Lower lobe of right lung (tissue), 2 donors: ENCODE data around the gene UGCG. TPM values are rescaled to one million over a fixed set of nuclear protein-coding genes. Genes with fewer than 3 reads are reported as not detected.

Experiments used
- ATAC-seq, 2 donors: fragments of 200-7000 bp; cut with Tn5 transposase; one replicate each; pipeline ENCODE4 v1.9.1; 2020 to 2022; ENCODE audit warnings: mild to moderate bottlenecking in 2 of 2, moderate library complexity in 2 of 2
- DNase-seq: peaks from one replicate; pipeline ENCODE4 v3.0.0-alpha.2; 2020
- H3K27ac ChIP-seq: fragments of 200-600 bp; one replicate; pipeline ENCODE4 v1.8.0; 2022
- H3K27me3 ChIP-seq: fragments of 200-600 bp; one replicate; pipeline ENCODE4 v1.8.0; 2022; ENCODE audit warnings: low read depth
- H3K36me3 ChIP-seq: fragments of 200-600 bp; one replicate; pipeline ENCODE4 v1.8.0; 2022; ENCODE audit warnings: mild to moderate bottlenecking
- H3K4me1 ChIP-seq: fragments of 200-600 bp; one replicate; pipeline ENCODE4 v1.8.0; 2022
- H3K4me3 ChIP-seq: fragments of 200-600 bp; one replicate; pipeline ENCODE4 v1.8.0; 2022; ENCODE audit warnings: mild to moderate bottlenecking
- H3K9me3 ChIP-seq: fragments of 200-600 bp; one replicate; pipeline ENCODE4 v1.8.0; 2022
- intact Hi-C: fragments of 100-400 bp; cut with DNase I; formaldehyde crosslinking; loops from one replicate; pipeline ENCODE4 v1.11.0; 2022
- total RNA-seq: library from RNA; stranded (reverse); fragmentation: NEBNext Ultra II Directional; extraction: Animal tissue kit (Norgen Biotek cat#: 25700); gene quantifications from one replicate; pipeline ENCODE4 v1.2.1, GENCODE V29; 2021
- TF ChIP-seq, protein P1 (sequence below): fragments of 200-600 bp; IDR thresholded peaks from one replicate; pipeline ENCODE4 v1.8.0; 2022; ENCODE audit warnings: antibody characterized with exemption, mild to moderate bottlenecking
- donor health status: DM: no; HTN: yes; CAD: no; lungs with severe emphysema.

UGCG gene
- total RNA-seq, 1 donor from 2014 or later, result 41.3 TPM

DNA sequence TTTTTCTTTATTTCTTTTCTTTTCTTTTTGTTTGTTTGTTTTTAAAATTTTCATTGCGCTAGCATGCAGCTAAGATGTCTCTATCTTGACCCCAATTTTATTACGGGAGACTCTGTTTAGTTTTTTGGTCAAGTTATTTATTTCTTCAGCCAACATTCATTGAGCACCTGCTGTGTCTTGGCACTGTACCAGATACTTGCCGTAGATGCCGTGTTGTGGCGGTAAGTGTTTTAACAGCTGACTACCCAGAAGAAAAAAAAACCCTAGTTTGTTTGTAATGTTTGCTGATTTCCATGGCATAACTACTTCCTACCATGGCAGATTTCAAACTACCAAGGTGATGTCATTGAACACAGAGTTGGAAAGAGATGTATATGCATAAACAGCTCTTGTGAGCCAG, 65.0 kb downstream of the UGCG start:
- H3K4me3 ChIP-seq, result no peak overlapping the region
- peak; percentile 37 to 64 for ATAC-seq
- H3K27me3 ChIP-seq, result no peaks in the 10 kb centered on the region
- DNase-seq, result no peak
- H3K27ac ChIP-seq, result no peak overlapping the region
- no peaks in the 10 kb centered on the region for H3K9me3 ChIP-seq
- H3K4me1 ChIP-seq, result peaks cover 13% of the 10 kb centered on the region
- H3K36me3 ChIP-seq, result no peaks in the 10 kb centered on the region
- intact Hi-C loops, result no loop called here
- TF ChIP-seq, protein P1, sequence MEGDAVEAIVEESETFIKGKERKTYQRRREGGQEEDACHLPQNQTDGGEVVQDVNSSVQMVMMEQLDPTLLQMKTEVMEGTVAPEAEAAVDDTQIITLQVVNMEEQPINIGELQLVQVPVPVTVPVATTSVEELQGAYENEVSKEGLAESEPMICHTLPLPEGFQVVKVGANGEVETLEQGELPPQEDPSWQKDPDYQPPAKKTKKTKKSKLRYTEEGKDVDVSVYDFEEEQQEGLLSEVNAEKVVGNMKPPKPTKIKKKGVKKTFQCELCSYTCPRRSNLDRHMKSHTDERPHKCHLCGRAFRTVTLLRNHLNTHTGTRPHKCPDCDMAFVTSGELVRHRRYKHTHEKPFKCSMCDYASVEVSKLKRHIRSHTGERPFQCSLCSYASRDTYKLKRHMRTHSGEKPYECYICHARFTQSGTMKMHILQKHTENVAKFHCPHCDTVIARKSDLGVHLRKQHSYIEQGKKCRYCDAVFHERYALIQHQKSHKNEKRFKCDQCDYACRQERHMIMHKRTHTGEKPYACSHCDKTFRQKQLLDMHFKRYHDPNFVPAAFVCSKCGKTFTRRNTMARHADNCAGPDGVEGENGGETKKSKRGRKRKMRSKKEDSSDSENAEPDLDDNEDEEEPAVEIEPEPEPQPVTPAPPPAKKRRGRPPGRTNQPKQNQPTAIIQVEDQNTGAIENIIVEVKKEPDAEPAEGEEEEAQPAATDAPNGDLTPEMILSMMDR, result no peak

GRCh38 chr9:111962021-111962420, 65.4 kb downstream of the UGCG start:
- Histone ChIP-seq H3K9me3 (no peaks in the 10 kb centered on the region), H3K36me3 (no peaks in the 10 kb centered on the region), H3K4me1 (peaks cover 13% of the 10 kb centered on the region), H3K27me3 (no peaks in the 10 kb centered on the region), H3K4me3 (no peak overlapping the region), H3K27ac (no peak overlapping the region)
- intact Hi-C loops, result no loop called here
- TF ChIP-seq, protein P1, result no peak
- ATAC-seq (peak in 1 of 2 donors; percentile 2), DNase-seq (no peak)

- Histone ChIP-seq H3K27me3 (no peaks in the 10 kb centered on the region), H3K4me1 (no peaks in the 10 kb centered on the region), H3K4me3 (no peak overlapping the region), H3K36me3 (no peaks in the 10 kb centered on the region), H3K27ac (no peak overlapping the region), H3K9me3 (no peaks in the 10 kb centered on the region)
- intact Hi-C loops, result no loop called here
- TF ChIP-seq, protein P1, result no peak
- ATAC-seq, result no peak
- no peak for DNase-seq
Observed at GRCh38 chr9:111963995-111964394, 67.4 kb downstream of the UGCG start.

GRCh38 chr9:111965566-111966019, 69.0 kb downstream of the UGCG start:
- TF ChIP-seq, protein P1, result no peak
- H3K36me3 ChIP-seq, result no peaks in the 10 kb centered on the region
- no peaks in the 10 kb centered on the region for H3K9me3 ChIP-seq
- DNase-seq, result no peak
- H3K4me1 ChIP-seq, result no peaks in the 10 kb centered on the region
- no peak overlapping the region for H3K4me3 ChIP-seq
- ATAC-seq, result peak; percentile 79 to 89
- H3K27me3 ChIP-seq, result no peaks in the 10 kb centered on the region
- H3K27ac ChIP-seq, result no peak overlapping the region
- intact Hi-C loops, result no loop called here

DNA sequence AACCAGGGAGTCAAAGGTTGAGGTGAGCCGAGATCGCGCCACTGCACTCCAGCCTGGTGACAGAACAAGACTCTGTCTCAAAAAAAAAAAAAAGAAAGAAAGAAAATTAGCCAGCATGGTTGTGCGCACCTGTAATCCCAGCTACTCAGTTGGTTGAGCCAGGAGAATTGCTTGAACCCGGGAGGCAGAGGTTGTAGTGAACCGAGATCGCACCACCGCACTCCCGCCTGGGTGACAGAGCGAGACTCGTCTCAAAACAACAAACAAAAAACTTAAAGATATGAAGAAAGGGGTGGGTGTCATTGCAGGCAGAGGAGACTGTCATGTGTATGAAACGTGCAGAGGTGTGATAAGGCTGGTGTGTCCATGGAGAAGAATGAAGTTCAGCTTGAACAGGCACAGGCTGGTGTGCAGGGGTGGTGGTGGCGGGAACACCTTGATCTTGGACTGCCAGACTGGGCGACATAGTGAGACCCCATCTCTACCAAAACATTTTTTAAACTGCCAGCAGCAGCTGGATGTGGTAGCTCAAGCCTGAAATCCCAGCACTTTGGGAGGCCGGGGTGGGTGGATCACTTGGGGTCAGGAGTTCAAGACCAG, 69.6 kb downstream of the UGCG start:
- no peak for ATAC-seq

More for the DNA sequence above, 69.6 kb downstream of the UGCG start:
- H3K9me3 ChIP-seq, result no peaks in the 10 kb centered on the region
- no peak overlapping the region for H3K4me3 ChIP-seq
- no peak for DNase-seq
- H3K36me3 ChIP-seq, result no peaks in the 10 kb centered on the region
- intact Hi-C loops, result no loop called here
- TF ChIP-seq, protein P1, result no peak
- H3K27ac ChIP-seq, result no peak overlapping the region
- no peaks in the 10 kb centered on the region for H3K27me3 ChIP-seq
- H3K4me1 ChIP-seq, result no peaks in the 10 kb centered on the region
